Activated effector memory CD4-positive, alpha-beta T cell treated with anti-CD3 and anti-CD28 coated beads, Interleukin-2, amount 50 U/mL, for 16 hours (primary cell): ENCODE data around the gene BEND4.

Experiments used
- DNase-seq: peaks from one replicate; pipeline ENCODE4 v3.0.0-alpha.2; 2020

Gene BEND4

DNA sequence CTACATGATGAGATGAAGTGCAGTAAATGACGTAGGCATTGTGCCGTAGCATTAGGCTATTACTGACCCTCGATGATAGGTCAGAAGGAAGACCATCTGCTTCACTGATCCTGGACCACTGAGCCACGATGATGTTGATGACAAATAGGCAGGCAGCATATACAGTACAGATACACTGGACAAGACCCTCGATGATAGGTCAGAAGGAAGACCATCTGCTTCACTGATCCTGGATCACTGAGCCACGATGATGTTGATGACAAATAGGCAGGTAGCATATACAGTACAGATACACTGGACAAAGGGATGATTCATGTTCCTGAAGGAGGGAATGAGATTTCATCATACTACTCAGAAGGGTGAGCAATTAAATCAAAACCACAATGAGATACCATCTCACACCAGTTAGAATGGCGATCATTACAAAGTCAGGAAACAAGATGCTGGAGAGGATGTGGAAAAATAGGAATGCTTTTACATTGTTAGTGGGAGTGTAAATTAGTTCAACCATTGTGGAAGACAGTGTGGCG, 50.9 kb downstream of the BEND4 start:
- DNase-seq = no peak

DNA sequence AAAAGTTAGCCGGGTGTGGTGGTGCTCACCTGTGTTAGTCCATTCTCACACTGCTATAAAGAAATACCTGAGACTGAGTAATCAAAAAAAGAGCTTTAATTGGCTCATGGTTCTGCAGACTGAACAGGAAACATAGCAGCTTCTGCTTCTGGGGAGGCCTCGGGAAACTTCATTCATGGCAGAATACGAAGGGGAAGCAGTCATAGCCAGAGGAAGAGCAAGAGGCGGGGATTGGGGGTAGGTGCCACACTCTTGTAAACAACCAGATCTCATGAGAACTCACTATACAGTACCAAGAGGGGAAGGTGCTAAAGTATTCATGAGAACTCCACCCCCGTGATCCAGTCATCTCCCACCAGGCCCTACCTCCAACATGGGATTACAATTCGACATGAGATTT, 64.1 kb downstream of the BEND4 start:
- DNase-seq = no peak

DNA sequence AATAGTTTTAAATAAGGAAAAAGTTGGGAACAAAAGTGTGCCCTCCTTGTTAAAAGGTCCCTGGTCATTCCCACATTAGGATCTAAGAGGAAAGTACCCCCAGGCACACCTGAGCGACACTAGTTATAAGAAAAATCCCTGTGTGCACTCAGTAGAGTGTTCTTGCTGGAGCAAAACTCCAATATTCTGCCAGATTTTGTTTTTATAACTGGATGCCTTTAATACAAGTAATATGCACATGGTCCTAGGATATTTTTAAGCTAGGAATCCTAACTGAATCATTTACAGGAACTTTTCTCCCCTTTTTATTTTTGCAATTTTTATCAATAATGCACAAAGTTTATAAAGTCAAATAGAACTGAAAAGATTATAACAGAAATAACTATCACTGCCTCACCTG, 68.6 kb downstream of the BEND4 start:
- no peak for DNase-seq

GRCh38 chr4:42080306-42080705, 72.1 kb downstream of the BEND4 start:
- no peak for DNase-seq

DNA sequence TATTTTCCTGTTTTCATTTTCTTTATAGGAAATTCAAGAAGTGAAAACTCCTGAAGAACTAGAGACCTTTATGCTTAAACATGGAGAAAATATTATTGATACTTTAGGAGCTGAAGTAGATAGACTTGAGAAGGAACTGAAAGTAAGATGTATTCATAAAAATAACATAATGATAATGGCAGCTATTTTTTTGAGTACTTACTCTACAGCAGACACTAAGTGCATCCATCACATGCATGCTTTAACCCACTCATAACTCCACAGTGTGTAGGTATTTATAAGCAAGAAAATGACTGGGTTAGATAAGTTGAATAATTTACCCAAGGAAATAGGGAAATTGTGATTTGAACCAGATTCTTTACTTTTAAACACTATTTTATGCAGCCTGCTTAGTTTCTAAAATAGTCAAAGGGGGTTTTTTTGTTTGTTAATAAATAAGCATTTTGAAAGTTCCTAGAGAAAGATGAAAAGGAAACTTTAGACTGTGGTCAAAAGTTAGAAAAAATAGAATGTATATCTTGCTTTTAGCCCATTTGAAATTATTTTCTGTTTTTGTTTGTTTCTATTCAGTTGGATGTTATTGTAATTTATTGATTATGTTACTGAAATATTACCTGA, 74.2 kb downstream of the BEND4 start:
- no peak for DNase-seq

- no peak for DNase-seq
These were observed 78.2 kb downstream of the BEND4 start for GRCh38 chr4:42074294-42074693.

DNA sequence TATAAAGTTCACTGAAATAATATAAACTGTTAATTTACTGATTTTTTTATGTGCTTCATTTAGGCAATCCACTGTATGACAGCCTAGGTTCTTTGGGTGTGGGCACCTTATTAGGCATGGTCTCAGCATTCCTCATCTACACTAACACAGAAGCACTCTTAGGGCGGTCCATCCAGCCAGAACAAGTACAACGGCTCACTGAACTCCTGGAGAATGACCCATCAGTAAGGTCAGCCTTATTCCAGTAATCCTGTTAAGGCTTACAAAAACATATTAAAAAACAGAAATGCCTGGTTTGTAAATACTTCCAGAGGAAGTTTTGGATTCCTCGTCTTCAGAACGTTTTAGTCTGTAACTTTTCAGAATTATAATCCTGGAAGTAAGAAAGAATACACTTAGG, 82.0 kb downstream of the BEND4 start:
- DNase-seq = no peak

DNA sequence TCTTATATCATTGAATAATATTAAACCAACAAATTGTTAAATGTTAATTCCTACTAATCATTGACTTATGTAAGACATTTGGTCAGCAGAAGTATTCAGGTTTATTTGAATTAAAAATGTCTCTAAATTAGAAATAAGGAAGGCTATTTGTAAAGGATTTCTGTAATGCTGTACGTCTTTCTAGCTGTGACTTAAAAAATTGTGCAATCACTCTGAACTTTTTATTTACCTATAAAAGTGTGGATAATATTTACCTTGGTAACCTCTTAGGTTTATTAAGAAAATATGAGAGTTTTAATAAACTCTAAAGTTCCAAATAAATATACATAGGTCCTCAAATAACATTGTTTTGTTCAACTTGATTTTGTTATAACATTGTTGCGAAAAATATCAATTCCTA, 85.2 kb downstream of the BEND4 start:
- no peak for DNase-seq

DNA sequence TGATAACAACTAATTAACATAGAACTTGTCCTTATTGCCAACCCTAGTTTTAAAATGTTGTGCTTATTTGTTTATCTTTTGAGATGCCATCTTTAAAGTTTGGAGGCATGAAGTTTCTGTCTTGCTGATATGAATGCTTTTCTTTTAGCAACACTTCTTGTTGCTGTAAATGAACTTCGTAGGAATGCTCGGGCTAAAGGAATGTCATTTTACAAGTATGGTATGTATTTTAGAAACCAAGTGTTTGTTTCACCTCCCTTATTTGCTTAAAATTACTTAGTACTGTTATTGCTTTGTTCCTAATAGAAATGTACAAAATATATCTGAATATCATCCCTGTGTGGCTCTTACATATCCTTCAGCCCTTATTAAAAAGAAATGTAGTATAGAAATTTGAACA, 86.1 kb downstream of the BEND4 start:
- DNase-seq = no peak
